A549 (cell line): ENCODE data around the gene DTX3L. TPM values are rescaled to one million over a fixed set of nuclear protein-coding genes. Genes with fewer than 3 reads are reported as not detected.

Experiments used
- ATAC-seq, 2 experiments: fragments of 200-7000 bp in 1 of 2; fragments of >200 bp in 1 of 2; cut with Nextera tagmentation in 1 of 2; cut with Tn5 transposase in 1 of 2; 3 replicates each; pipeline versions ENCODE4 v1.8.0 to v1.9.1; 2018 to 2020; ENCODE audit warnings: mild to moderate bottlenecking in 1 of 2, moderate library complexity in 1 of 2
- CTCF ChIA-PET: fragments of 300-600 bp; sonication (Branson Sonifier 250); formaldehyde crosslinking; extraction: SDS; loops from one replicate; lab custom pipeline; 2021; ENCODE audit warnings: antibody characterized with exemption, inconsistent platforms; lab: Yijun Ruan, JAX
- POLR2A ChIA-PET: fragments of 350-600 bp; formaldehyde crosslinking; extraction: SDS; loops from one replicate; lab custom pipeline; 2021; ENCODE audit warnings: antibody characterized with exemption, inconsistent platforms; lab: Yijun Ruan, JAX
- DNase-seq, 2 experiments: peaks; one replicate each; pipeline versions ENCODE4 v3.0.0 to v3.0.0-alpha.2; 2011 to 2016; ENCODE audit warnings: low read depth in 1 of 2, low spot score in 1 of 2
- FAIRE-seq: peaks from 2 replicates; lab custom pipeline; 2011; peaks lifted over from hg19 to GRCh38; lab: Jason Lieb, UNC
- H3K27ac ChIP-seq, 2 experiments: fragments of >200 bp; sonication (Bioruptor Twin); formaldehyde crosslinking; 3 replicates each; pipeline ENCODE4 v1.5.1; 2016 to 2017
- H3K4me1 ChIP-seq: fragments of >200 bp; sonication (Bioruptor Twin); formaldehyde crosslinking; 3 replicates; pipeline ENCODE4 v1.6.1; 2016
- H3K4me2 ChIP-seq: fragments of >200 bp; sonication (Bioruptor Twin); formaldehyde crosslinking; 3 replicates; pipeline ENCODE4 v1.6.1; 2016
- H3K4me3 ChIP-seq: fragments of >200 bp; sonication (Bioruptor Twin); formaldehyde crosslinking; 3 replicates; pipeline ENCODE4 v1.5.1; 2016
- H3K9me3 ChIP-seq: fragments of >200 bp; sonication (Bioruptor Twin); formaldehyde crosslinking; 3 replicates; pipeline ENCODE4 v1.6.1; 2016
- ATOH8 ChIP-seq: fragments of 250-450 bp; sonication (Bioruptor Pico); IDR thresholded peaks from 2 replicates; pipeline ENCODE4 v1.5.0; 2020; ENCODE audit warnings: low read depth, mild to moderate bottlenecking, moderate library complexity
- CBX8 ChIP-seq: fragments of 200-600 bp; sonication (generic); IDR thresholded peaks from 2 replicates; pipeline ENCODE4 v1.6.1; 2016
- CEBPB ChIP-seq, 2 experiments: fragments of >200 bp in 1 of 2; sonication (Bioruptor Twin) in 1 of 2; formaldehyde crosslinking in 1 of 2; IDR thresholded peaks; 2 replicates each; pipeline ENCODE4 v1.6.1; 2012 to 2016
- EHF ChIP-seq: fragments of 250-450 bp; sonication (Bioruptor Pico); IDR thresholded peaks from 2 replicates; pipeline ENCODE4 v1.5.0; 2020; ENCODE audit warnings: mild to moderate bottlenecking
- EHMT2 ChIP-seq: fragments of 200-600 bp; sonication (generic); IDR thresholded peaks from 2 replicates; pipeline ENCODE4 v1.6.1; 2016; ENCODE audit warnings: antibody characterized with exemption, low read depth, mild to moderate bottlenecking, moderate library complexity
- ELK1 ChIP-seq: fragments of 150-350 bp; IDR thresholded peaks from 2 replicates; pipeline ENCODE4 v1.6.1; 2014; ENCODE audit warnings: low read depth, mild to moderate bottlenecking, low read length
- FOSL2 ChIP-seq, 2 experiments: fragments of 450-650 bp in 1 of 2; fragments of >200 bp in 1 of 2; sonication (Bioruptor Twin) in 1 of 2; formaldehyde crosslinking; IDR thresholded peaks; 2 replicates each; pipeline versions ENCODE4 v1.5.0 to v1.6.1; 2016 to 2020; ENCODE audit warnings: mild to moderate bottlenecking in 1 of 2, moderate library complexity in 1 of 2
- GATA3 ChIP-seq: IDR thresholded peaks from 2 replicates; pipeline ENCODE4 v1.6.1; 2012; ENCODE audit warnings: borderline replicate concordance
- HDAC2 ChIP-seq: fragments of 200-600 bp; sonication (generic); IDR thresholded peaks from 2 replicates; pipeline ENCODE4 v1.6.1; 2016
- HOXB5 ChIP-seq: fragments of 250-450 bp; sonication (Bioruptor Pico); IDR thresholded peaks from 2 replicates; pipeline ENCODE4 v1.5.0; 2020; ENCODE audit warnings: mild to moderate bottlenecking, moderate library complexity
- JUNB ChIP-seq: fragments of >200 bp; sonication (Bioruptor Twin); formaldehyde crosslinking; IDR thresholded peaks from 2 replicates; pipeline ENCODE4 v1.6.1; 2016
- MAFK ChIP-seq: fragments of 450-650 bp; IDR thresholded peaks from 2 replicates; pipeline ENCODE4 v1.6.1; 2014; ENCODE audit not compliant: partially characterized antibody
- PBX3 ChIP-seq: IDR thresholded peaks from 2 replicates; pipeline ENCODE4 v1.6.1; 2012
- POLR2AphosphoS2 ChIP-seq: conservative IDR thresholded peaks from 2 replicates; pipeline ENCODE4 v1.6.1; 2012; ENCODE audit warnings: low read length, improper control_type of control experiment, inconsistent platforms
- SMC3 ChIP-seq: fragments of >200 bp; sonication (Bioruptor Twin); formaldehyde crosslinking; IDR thresholded peaks from 3 replicates; pipeline ENCODE4 v1.6.1; 2018; ENCODE audit warnings: inconsistent platforms
- USF2 ChIP-seq: fragments of 450-650 bp; IDR thresholded peaks from 2 replicates; pipeline ENCODE4 v1.6.1; 2014; ENCODE audit warnings: antibody characterized with exemption
- ZNF302 ChIP-seq: fragments of 250-450 bp; sonication (Bioruptor Pico); IDR thresholded peaks from 2 replicates; pipeline ENCODE4 v1.9.0; 2021; ENCODE audit warnings: inconsistent platforms, mild to moderate bottlenecking, moderate library complexity
- ZSCAN20 ChIP-seq: fragments of 250-450 bp; sonication (Bioruptor Pico); IDR thresholded peaks from 2 replicates; pipeline ENCODE4 v1.8.0; 2022; ENCODE audit warnings: mild to moderate bottlenecking, moderate library complexity
- WGBS: methylation state at CpG from one replicate; pipeline ENCODE4 v1.1.6; 2017; ENCODE audit errors: missing lambda C conversion rate; 5-methylcytosine and 5-hydroxymethylcytosine counted together
- polyA plus RNA-seq, 4 experiments: library from polyadenylated mRNA; depleted of rRNA in 3 of 4; stranded (reverse); fragments of >200 nt; fragmentation: RNase III in 1 of 4; extraction: RNeasy Plus Mini Kit Qiagen cat#74134 plus additional on column Dnase treatment in 1 of 4; gene quantifications; 2 replicates in 3 of 4; 3 replicates in 1 of 4; pipeline ENCODE4 v1.2.3, GENCODE V29; 2011 to 2017

The DTX3L gene
- polyA plus RNA-seq, 2 of the 4 experiments (the other 2 are of a cell fraction), result 4.2 to 5.3 TPM

GRCh38 chr3:122598556-122598955 lies 34.4 kb downstream of the DTX3L start:
- FAIRE-seq, result no peak
- POLR2A ChIA-PET, result no interaction called here
- 56% methylated on average over 4 of the region's 4 CpGs for WGBS
- Histone ChIP-seq H3K27ac (no peak overlapping the region), H3K4me3 (no peak overlapping the region), H3K4me1 (no peaks in the 10 kb centered on the region), H3K9me3 (no peaks in the 10 kb centered on the region), H3K4me2 (no peak overlapping the region)
- ATAC-seq, result no peak
- no peak for TF ChIP-seq MAFK
- TF ChIP-seq CEBPB (IDR thresholded peaks at IDR 0.05), result no peak
- no peak for TF ChIP-seq FOSL2 (IDR thresholded peaks at IDR 0.05)
- no peak for TF ChIP-seq FOSL2 (CRISPR knock-in tag; IDR thresholded peaks at IDR 0.05)
- TF ChIP-seq CBX8, result no peak
- no peak for TF ChIP-seq HOXB5 (CRISPR knock-in tag)
- CTCF ChIA-PET, result interaction anchor here (1.9 kb wide), 1 partner anchor 15 kb away, joined by 6 read pairs; no protein-coding TSS in a partner anchor
- no peak for DNase-seq

GRCh38 chr3:122602011-122602710 lies 38.0 kb downstream of the DTX3L start:
- FAIRE-seq (peak; percentile 84), ATAC-seq (no peak), DNase-seq (no peak)
- no peak overlapping the region for H3K27ac ChIP-seq
- no peaks in the 10 kb centered on the region for H3K4me1 ChIP-seq
- CTCF ChIA-PET, result no interaction called here
- H3K4me2 ChIP-seq, result no peak overlapping the region
- TF ChIP-seq EHMT2, result no peak
- TF ChIP-seq HDAC2, result no peak
- no peak for TF ChIP-seq ATOH8 (CRISPR knock-in tag)
- no peak for TF ChIP-seq JUNB
- no peak for TF ChIP-seq ELK1
- 22% methylated on average over 5 of the region's 5 CpGs for WGBS
- H3K9me3 ChIP-seq, result no peaks in the 10 kb centered on the region
- POLR2A ChIA-PET, result no interaction called here
- H3K4me3 ChIP-seq, result no peak overlapping the region

GRCh38 chr3:122603056-122603455 lies 38.9 kb downstream of the DTX3L start:
- Histone ChIP-seq H3K4me1 (no peaks in the 10 kb centered on the region), H3K4me2 (no peak overlapping the region), H3K27ac (no peak overlapping the region), H3K4me3 (no peak overlapping the region), H3K9me3 (no peaks in the 10 kb centered on the region)
- no peak for DNase-seq
- ChIA-PET POLR2A (no interaction called here), CTCF (interaction anchor here (0.5 to 0.9 kb wide), 2 partner anchors 32 to 144 kb away, joined by 3 read pairs; no protein-coding TSS in a partner anchor)
- WGBS, result 55% methylated on average over 2 of the region's 2 CpGs
- TF ChIP-seq ZSCAN20 (CRISPR knock-in tag), result no peak
- no peak for TF ChIP-seq POLR2AphosphoS2
- ATAC-seq, result no peak
- FAIRE-seq, result no peak

GRCh38 chr3:122606330-122606729 lies 42.2 kb downstream of the DTX3L start:
- no peak for ATAC-seq
- no peak for FAIRE-seq
- ChIA-PET CTCF (no interaction called here), POLR2A (no interaction called here)
- Histone ChIP-seq H3K4me2 (no peak overlapping the region), H3K27ac (no peak overlapping the region), H3K9me3 (no peaks in the 10 kb centered on the region), H3K4me3 (no peak overlapping the region)
- 76% methylated on average over 4 of the region's 4 CpGs for WGBS
- no peak for TF ChIP-seq PBX3
- no peak for TF ChIP-seq USF2
- no peak for TF ChIP-seq MAFK
- TF ChIP-seq CEBPB (IDR thresholded peaks at IDR 0.05), result no peak
- no peak for TF ChIP-seq ZNF302 (CRISPR knock-in tag)
- TF ChIP-seq EHMT2, result no peak
- TF ChIP-seq SMC3, result no peak
- TF ChIP-seq EHF (CRISPR knock-in tag), result no peak
- TF ChIP-seq ZSCAN20 (CRISPR knock-in tag), result no peak
- TF ChIP-seq GATA3, result no peak
- TF ChIP-seq, all 56 proteins: peak for 0
- no peak for DNase-seq
- peaks cover 5% of the 10 kb centered on the region for H3K4me1 ChIP-seq
